HG02610 (cell line): Measurements from ENCODE around the gene PPP2R2C.

Source experiments
- ATAC-seq: cut with Tn5 transposase; IDR thresholded peaks from one replicate; pipeline ENCODE4 v1.9.1; 2021; ENCODE audit warnings: mild to moderate bottlenecking, moderate library complexity; ENCODE audit not compliant: unreplicated experiment

Gene PPP2R2C

DNA sequence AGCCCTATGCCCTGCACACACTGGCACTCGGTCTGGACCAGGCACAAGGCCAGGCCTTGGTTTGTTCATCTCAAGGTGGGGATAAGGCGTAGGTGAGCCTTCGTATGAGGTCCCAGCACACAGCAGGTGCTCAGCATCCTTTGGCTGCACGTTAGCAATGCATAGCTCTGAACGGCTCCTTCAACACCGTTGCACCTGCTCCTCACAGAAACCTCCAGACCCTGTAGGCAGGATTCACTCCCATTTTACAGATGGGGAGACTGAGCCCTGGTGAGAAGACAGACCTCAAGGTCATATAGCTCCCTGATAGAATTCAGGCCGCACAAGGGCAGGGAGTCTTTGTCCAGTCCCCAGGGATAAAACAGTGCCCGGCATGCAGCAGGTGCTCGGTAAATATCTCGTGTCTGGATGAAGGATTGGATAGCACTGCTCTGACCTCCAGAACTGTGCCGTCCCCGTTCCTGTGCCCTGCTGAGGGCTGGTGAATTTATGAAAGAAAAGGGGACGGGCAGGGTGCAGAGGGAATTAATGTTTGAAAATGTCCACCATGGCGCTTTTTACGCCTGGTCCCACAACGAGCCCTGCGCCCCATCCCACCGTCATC lies 2.4 kb downstream of the PPP2R2C start:
- ATAC-seq: no peak

GRCh38 chr4:6469144-6469543 lies 3.3 kb downstream of the PPP2R2C start:
- no peak for ATAC-seq

DNA sequence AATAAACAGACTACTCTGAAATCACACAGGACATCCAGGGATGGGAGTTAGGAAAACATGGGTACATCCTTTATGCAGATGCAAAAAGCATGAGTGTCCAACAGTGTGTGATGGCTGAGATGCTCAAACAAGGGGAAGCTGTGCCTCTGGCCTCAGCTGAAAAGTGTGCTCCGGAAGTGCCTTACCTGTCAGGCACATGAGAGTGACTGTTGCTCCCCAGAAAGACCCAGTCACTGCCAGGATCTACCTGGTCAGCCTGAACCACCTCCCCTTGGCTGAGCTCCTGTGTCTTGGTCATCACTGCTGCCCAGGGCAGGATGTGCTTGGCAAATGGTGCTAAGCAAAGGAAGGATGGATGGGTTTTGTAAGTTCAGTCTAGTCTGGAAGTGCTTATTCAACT lies 4.0 kb downstream of the PPP2R2C start:
- ATAC-seq: no peak

GRCh38 chr4:6467600-6467999 lies 4.8 kb downstream of the PPP2R2C start:
- no peak for ATAC-seq

DNA sequence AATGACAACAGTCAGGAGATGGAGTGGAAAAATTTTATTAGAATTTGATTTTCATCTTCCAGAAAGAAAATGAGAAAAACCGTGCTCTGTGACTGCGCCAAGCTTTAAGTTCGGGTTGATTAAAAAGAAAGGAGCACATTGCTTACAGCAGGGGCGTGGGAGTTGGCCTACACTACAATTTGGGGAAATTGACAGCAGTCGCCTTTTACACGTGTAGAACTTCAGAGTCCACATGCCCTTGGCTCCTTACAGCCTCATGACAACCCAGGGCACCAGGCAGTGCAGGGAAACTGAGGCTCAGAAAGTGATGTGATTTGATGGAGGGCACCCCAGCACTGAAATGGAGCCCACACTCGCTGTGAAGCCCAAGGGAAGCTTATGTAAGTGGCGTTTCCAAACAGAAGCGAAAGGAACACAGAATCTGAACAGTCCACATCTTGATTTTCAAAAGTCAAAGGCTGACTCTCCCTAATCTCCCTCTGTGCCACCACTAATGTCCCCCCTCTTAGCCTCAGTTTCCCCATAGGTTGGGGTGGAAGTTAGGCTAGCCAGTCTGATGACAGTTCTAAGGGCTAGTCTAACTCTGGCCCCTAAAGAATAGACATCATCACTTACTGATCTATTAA lies 5.5 kb downstream of the PPP2R2C start:
- ATAC-seq: no peak

- no peak for ATAC-seq
Observed at GRCh38 chr4:6465955-6466354, 6.5 kb downstream of the PPP2R2C start.

GRCh38 chr4:6464842-6465588 lies 7.4 kb downstream of the PPP2R2C start:
- no peak for ATAC-seq

- ATAC-seq: no peak
Observed at GRCh38 chr4:6463311-6464289, 8.8 kb downstream of the PPP2R2C start.

DNA sequence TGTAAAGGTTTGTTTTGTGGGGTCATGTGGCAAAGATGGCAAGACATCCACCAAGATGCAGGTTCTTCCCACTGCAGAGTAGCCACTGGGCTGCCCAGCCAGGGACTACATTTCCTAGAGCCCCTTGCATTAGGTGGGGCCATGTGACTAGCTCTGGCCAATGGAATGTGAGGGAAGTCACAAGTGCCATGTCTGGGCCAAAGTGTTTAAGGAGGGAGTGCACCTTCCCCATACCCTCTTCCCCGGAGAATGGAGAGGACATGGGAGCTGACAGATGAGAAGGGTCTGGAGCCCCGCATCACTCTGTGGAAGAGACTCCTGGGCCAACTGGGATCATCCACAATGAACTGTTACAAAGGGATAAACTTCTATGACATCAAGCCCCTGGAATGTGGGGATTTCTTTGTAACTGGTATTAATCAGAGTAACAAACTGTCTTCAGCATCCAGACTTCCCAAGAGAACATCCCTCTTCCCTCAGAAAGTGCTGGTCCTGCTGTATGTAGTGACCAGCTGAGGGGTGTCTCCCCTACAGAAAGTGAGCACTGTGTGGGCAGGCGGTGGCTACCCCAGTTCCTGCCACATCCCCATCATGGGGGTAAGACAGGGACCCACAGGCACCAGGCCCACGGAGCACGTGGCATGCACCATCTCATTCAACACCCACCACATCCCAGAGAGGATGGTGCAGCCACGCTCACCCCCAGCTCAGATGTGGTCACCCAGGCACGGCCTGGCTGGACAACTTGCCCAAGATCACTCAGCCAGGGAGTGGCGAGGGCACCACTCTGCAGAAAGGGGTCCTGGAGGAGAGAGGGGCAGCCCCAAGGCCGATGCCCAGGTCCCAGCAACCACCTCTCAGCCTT lies 10.9 kb downstream of the PPP2R2C start:
- no peak for ATAC-seq

DNA sequence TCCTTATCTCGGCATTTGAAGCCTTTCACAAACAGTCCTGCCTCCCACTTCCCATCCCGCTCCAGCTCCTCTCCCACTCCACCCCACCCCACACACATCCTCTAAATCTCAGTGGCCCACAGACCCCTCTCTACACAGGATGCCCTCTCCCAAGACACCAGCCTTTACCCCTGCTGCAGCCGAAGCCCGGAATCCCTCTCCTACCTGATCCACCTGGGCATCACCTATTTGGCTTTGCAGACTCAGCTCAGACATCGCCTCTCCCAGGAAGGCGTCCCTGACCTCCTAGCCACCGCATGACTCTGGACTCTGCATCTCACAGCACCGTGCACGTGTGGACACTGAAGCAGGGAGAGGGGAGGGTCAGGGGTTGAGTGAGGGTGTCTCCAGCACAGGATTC lies 11.5 kb downstream of the PPP2R2C start:
- no peak for ATAC-seq

GRCh38 chr4:6458528-6458927 lies 13.9 kb downstream of the PPP2R2C start:
- no peak for ATAC-seq

GRCh38 chr4:6456450-6456849 lies 16.0 kb downstream of the PPP2R2C start:
- ATAC-seq: no peak

- no peak for ATAC-seq
Observed at GRCh38 chr4:6454112-6454910, 18.1 kb downstream of the PPP2R2C start.

GRCh38 chr4:6453688-6453990 lies 18.8 kb downstream of the PPP2R2C start:
- no peak for ATAC-seq

DNA sequence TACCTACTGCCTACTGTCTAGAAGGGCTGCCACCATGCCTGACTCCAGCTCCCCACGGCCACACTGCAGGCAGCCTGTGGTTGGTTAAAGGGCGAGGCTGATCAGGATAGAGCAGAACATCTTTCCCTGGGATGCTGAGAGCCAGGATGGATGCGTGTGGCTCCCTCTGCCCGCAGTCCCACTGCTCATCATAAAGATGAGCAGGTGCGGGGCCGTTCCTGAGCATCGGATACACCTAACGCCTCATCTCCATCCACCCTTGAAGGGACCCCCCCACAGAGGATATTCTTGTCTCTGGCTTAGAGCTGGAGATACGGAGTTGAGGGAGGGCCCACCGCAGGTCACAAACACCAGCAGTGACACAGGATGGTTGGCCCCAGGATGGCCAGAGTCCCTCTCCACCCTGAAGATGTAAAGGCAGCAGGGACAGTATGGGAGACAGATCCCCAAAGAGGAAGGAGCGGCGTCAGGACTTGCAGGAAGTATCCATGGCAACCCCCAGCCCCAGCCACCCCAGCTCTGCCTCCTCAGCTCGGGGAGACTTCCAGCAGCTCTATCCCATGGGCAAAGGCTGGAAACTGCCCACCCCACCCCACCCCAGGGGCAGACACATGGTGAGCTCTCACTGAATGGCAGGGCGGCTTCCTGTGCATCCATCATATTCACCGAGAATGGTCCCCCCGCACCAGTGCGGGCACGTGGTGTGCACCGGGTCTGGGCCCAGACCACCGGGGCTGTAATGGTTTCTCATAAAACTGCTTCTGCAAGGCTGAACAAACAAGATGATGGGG lies 19.3 kb downstream of the PPP2R2C start:
- no peak for ATAC-seq

GRCh38 chr4:6452116-6452896 lies 20.1 kb downstream of the PPP2R2C start:
- ATAC-seq: no peak

DNA sequence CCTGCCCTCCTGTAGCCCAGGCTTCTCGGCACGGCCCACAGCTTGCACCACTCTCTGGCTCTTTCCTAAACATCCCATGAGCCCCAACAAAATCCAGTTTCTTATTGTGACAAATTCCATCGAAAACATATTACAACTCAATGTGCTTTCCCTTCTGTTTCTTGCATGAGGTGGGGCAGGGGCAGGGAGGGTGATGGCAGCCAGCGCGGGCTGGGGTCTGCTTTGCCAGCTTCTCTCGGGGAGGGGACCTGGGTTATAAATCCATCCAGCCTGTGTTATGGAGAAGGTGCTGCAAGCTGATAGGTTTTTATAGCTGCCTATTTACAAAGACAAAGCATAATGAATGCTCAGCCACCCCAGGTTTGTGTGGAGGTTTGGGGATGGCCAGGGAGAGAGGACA lies 21.1 kb downstream of the PPP2R2C start:
- ATAC-seq: no peak

DNA sequence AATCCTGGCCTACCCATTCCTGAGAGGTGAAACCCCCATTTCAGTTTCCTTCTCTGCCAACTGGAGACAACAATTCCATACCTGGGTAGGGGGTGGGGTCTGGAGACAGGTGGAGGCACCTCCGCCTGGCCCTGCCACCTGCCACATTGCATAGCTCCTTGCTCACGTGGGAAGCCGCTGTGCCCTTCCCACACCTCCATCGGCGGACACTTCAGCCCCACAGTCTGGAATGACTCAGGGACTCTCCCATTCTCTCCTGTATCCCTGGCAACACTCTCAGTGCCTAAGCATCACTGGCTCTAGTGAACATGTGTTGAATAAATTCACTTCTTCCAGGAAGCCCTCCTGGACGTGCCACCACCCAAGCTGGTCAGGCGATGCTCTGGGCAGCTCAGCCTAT lies 21.7 kb downstream of the PPP2R2C start:
- ATAC-seq: no peak
